WI38 (cell line): ENCODE data around the gene ACTL6B.
"Not testable (repeated sequence)": the region's sequence is repeated elsewhere in the genome, so short reads cannot be mapped to it uniquely, and the experiment has no call there.

Experiments
- H3K4me3 ChIP-seq: 2 replicates; pipeline ENCODE4 v1.5.1; 2011; ENCODE audit warnings: low read depth, mild to moderate bottlenecking, control low read depth, low read length
- CTCF ChIP-seq: IDR thresholded peaks from 2 replicates; pipeline ENCODE4 v1.5.1; 2012; ENCODE audit warnings: low read depth, mild to moderate bottlenecking, control low read depth, low read length

Gene ACTL6B

GRCh38 chr7:100655908-100656674 lies at the start of gene ACTL6B:
TSS of gene ACTL6B (minus strand) at chr7:100656448. CDS start at chr7:100656354, 94 bp downstream.
- H3K4me3 ChIP-seq = no peak within 1 kb of the TSS
- TF ChIP-seq CTCF = no peak

GRCh38 chr7:100705320-100705752 lies 49.1 kb upstream of the ACTL6B start:
- peak overlapping the region; percentile 87 for H3K4me3 ChIP-seq
- TF ChIP-seq CTCF = peak; percentile 84

DNA sequence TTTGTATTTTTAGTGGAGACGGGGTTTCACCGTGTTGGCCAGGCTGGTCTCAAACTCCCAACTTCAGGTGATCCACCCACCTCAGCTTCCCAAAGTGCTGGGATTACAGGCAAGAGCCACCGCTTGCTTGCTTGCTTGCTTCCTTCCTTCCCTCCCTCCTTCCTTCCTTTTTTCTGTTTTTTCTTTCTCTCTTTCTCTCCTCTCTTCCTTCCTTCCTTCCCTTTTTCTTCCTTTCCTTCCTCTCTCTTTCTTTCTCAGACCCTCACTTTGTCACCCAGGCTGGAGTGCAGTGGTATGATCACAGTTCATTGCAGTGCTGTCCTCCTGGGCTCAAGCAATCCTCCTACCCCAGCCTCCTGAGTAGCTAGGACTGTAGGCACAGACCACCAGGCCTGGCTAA lies 44.8 kb upstream of the ACTL6B start:
- not testable (repeated sequence) for H3K4me3 ChIP-seq

GRCh38 chr7:100699018-100699417 lies 42.8 kb upstream of the ACTL6B start:
- H3K4me3 ChIP-seq = no peak overlapping the region
- no peak for TF ChIP-seq CTCF

DNA sequence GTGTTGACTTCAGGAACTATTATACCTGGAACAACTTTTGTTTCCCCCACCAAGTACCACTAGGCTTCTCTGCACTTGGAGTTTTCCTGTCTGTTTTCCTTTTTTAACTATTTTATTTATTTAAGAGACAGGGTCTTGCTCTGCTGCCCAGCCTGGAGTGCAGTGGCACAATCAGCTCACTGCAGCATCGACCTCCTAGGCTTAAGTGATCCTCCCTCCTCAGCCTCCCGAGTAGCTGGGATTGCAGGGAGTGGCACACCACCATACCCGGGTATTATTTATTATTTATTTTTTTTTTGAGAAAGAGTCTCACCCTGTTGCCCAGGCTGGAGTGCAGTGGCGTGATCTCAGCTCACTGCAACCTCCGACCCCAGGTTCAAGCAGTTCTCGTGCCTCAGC lies 39.9 kb upstream of the ACTL6B start:
- no peak for TF ChIP-seq CTCF
- H3K4me3 ChIP-seq = no peak overlapping the region

GRCh38 chr7:100694098-100694745 lies 38.0 kb upstream of the ACTL6B start, which contains the start of gene GIGYF1:
TSS of gene GIGYF1 (minus strand) at chr7:100694250. CDS start at chr7:100688238, 6,012 bp downstream.
- TF ChIP-seq CTCF = no peak

GRCh38 chr7:100693312-100694097 lies 37.3 kb upstream of the ACTL6B start:
- H3K4me3 ChIP-seq = peak overlapping the region; percentile 83
- no peak for TF ChIP-seq CTCF

More at GRCh38 chr7:100694098-100694745, 38.0 kb upstream of the ACTL6B start, which contains the start of gene GIGYF1:
- peak within 1 kb of the TSS; percentile 83 for H3K4me3 ChIP-seq
